H9 (cell line): ENCODE measurements around the gene MFRP. TPM values are rescaled to one million over a fixed set of nuclear protein-coding genes. Genes with fewer than 3 reads are reported as not detected.
A peak's percentile ranks its signal among the peaks of the same experiment; 100 is the strongest.

Experiments
- DNase-seq: peaks from one replicate; pipeline ENCODE4 v3.0.0-alpha.2; 2017
- H2AFZ ChIP-seq: one replicate; pipeline ENCODE4 v1.6.1; 2013; ENCODE audit warnings: mild to moderate bottlenecking, low read length, control low read depth, moderate library complexity
- H2AK5ac ChIP-seq: 2 replicates; pipeline ENCODE4 v1.6.1; 2013; ENCODE audit warnings: low read length, control low read depth, mixed read lengths; ENCODE audit not compliant: insufficient read length
- H2BK120ac ChIP-seq: one replicate; pipeline ENCODE4 v1.6.1; 2013; ENCODE audit warnings: low read depth, mild to moderate bottlenecking, low read length, control low read depth, inconsistent platforms; ENCODE audit not compliant: poor library complexity, severe bottlenecking
- H2BK12ac ChIP-seq: 2 replicates; pipeline ENCODE4 v1.6.1; 2013; ENCODE audit warnings: low read length, control low read depth, mixed read lengths, low read depth; ENCODE audit not compliant: insufficient read length
- H2BK15ac ChIP-seq: 2 replicates; pipeline ENCODE4 v1.6.1; 2013; ENCODE audit warnings: low read depth, low read length, control low read depth
- H2BK20ac ChIP-seq: one replicate; pipeline ENCODE4 v1.6.1; 2013; ENCODE audit warnings: low read depth, mild to moderate bottlenecking, low read length, control low read depth, inconsistent platforms; ENCODE audit not compliant: poor library complexity, severe bottlenecking
- H2BK5ac ChIP-seq: 2 replicates; pipeline ENCODE4 v1.6.1; 2013; ENCODE audit warnings: low read length, control low read depth, mixed read lengths; ENCODE audit not compliant: insufficient read length
- H3K14ac ChIP-seq: 2 replicates; pipeline ENCODE4 v1.6.1; 2013; ENCODE audit warnings: low read length, control low read depth; ENCODE audit not compliant: insufficient read depth
- H3K18ac ChIP-seq: 2 replicates; pipeline ENCODE4 v1.6.1; 2013; ENCODE audit warnings: low read depth, mild to moderate bottlenecking, mixed read lengths, low read length, control low read depth; ENCODE audit not compliant: insufficient read length
- H3K23ac ChIP-seq: 2 replicates; pipeline ENCODE4 v1.6.1; 2013; ENCODE audit warnings: low read length, control low read depth, mixed read lengths, low read depth; ENCODE audit not compliant: insufficient read length
- H3K23me2 ChIP-seq: 2 replicates; pipeline ENCODE4 v1.6.1; 2013; ENCODE audit warnings: low read depth, mild to moderate bottlenecking, mixed read lengths, low read length, control low read depth; ENCODE audit not compliant: insufficient read length, poor library complexity, severe bottlenecking
- H3K27ac ChIP-seq: 2 replicates; pipeline ENCODE4 v1.5.1; 2013; ENCODE audit warnings: low read length, control low read depth, mixed read lengths, low read depth; ENCODE audit not compliant: insufficient read length
- H3K27me3 ChIP-seq: 2 replicates; pipeline ENCODE4 v1.6.1; 2013; ENCODE audit warnings: low read length, control low read depth, inconsistent platforms; ENCODE audit not compliant: insufficient read depth
- H3K4ac ChIP-seq: 2 replicates; pipeline ENCODE4 v1.6.1; 2013; ENCODE audit warnings: low read depth, mild to moderate bottlenecking, control low read depth, inconsistent platforms, low read length, moderate library complexity
- H3K4me1 ChIP-seq: 2 replicates; pipeline ENCODE4 v1.6.1; 2013; ENCODE audit warnings: low read length, control low read depth, inconsistent platforms; ENCODE audit not compliant: insufficient read depth
- H3K4me2 ChIP-seq: 2 replicates; pipeline ENCODE4 v1.6.1; 2013; ENCODE audit warnings: low read length, control low read depth, mixed read lengths; ENCODE audit not compliant: insufficient read length, insufficient read depth
- H3K56ac ChIP-seq: 2 replicates; pipeline ENCODE4 v1.6.1; 2013; ENCODE audit warnings: low read depth, mild to moderate bottlenecking, mixed read lengths, low read length, control low read depth; ENCODE audit not compliant: insufficient read length
- H3K79me1 ChIP-seq: 2 replicates; pipeline ENCODE4 v1.6.1; 2013; ENCODE audit warnings: low read depth, mild to moderate bottlenecking, moderate library complexity, low read length, control low read depth, inconsistent platforms; ENCODE audit not compliant: insufficient read depth, poor library complexity, severe bottlenecking
- H3K79me2 ChIP-seq: 2 replicates; pipeline ENCODE4 v1.6.1; 2013; ENCODE audit warnings: low read length, control low read depth, inconsistent platforms; ENCODE audit not compliant: insufficient read depth
- H3K9ac ChIP-seq: 2 replicates; pipeline ENCODE4 v1.6.1; 2013; ENCODE audit warnings: low read length, control low read depth, mixed read lengths; ENCODE audit not compliant: insufficient read length; ENCODE audit errors: extremely low read depth
- H3K9me3 ChIP-seq: one replicate; pipeline ENCODE4 v1.6.1; 2013; ENCODE audit warnings: low read depth, low read length, inconsistent platforms; ENCODE audit not compliant: control insufficient read depth
- H3T11ph ChIP-seq: one replicate; pipeline ENCODE4 v1.6.1; 2013; ENCODE audit warnings: mild to moderate bottlenecking, low read length, control low read depth, inconsistent platforms
- H4K20me1 ChIP-seq: one replicate; pipeline ENCODE4 v1.6.1; 2013; ENCODE audit not compliant: control insufficient read depth, insufficient read length, insufficient read depth
- H4K5ac ChIP-seq: 2 replicates; pipeline ENCODE4 v1.6.1; 2013; ENCODE audit warnings: low read depth, mild to moderate bottlenecking, mixed read lengths, low read length, control low read depth; ENCODE audit not compliant: insufficient read length
- H4K8ac ChIP-seq: replicated peaks from 2 replicates; pipeline ENCODE4 v1.6.1; 2013; ENCODE audit warnings: low read length, control low read depth, mixed read lengths, low read depth; ENCODE audit not compliant: insufficient read length
- H4K91ac ChIP-seq: 2 replicates; pipeline ENCODE4 v1.6.1; 2013; ENCODE audit warnings: low read depth, mild to moderate bottlenecking, moderate library complexity, mixed read lengths, low read length, control low read depth; ENCODE audit not compliant: insufficient read length
- H3K27ac Mint-ChIP-seq, 3 experiments: 2 replicates in 2 of 3; 3 replicates in 1 of 3; pipeline ENCODE4 v1.8.0; 2020 to 2021; ENCODE audit warnings: mixed read lengths in 3 of 3, mild to moderate bottlenecking in 1 of 3, moderate library complexity in 1 of 3
- H3K27me3 Mint-ChIP-seq: 2 replicates; pipeline ENCODE4 v1.8.0; 2021; ENCODE audit warnings: low read depth, mild to moderate bottlenecking, moderate library complexity, mixed read lengths
- H3K36me3 Mint-ChIP-seq, 3 experiments: 2 replicates in 2 of 3; 3 replicates in 1 of 3; pipeline ENCODE4 v1.8.0; 2020 to 2021; ENCODE audit warnings: low read depth in 3 of 3, mixed read lengths in 3 of 3; ENCODE audit not compliant: insufficient read depth in 1 of 3
- H3K4me1 Mint-ChIP-seq, 2 experiments: 2 replicates each; pipeline ENCODE4 v1.8.0; 2020; ENCODE audit warnings: mixed read lengths in 2 of 2
- H3K4me3 Mint-ChIP-seq, 2 experiments: 2 replicates in 1 of 2; 3 replicates in 1 of 2; pipeline ENCODE4 v1.8.0; 2020 to 2021; ENCODE audit warnings: mild to moderate bottlenecking in 2 of 2, mixed read lengths in 2 of 2, moderate library complexity in 1 of 2
- H3K9me3 Mint-ChIP-seq, 2 experiments: 2 replicates in 1 of 2; 3 replicates in 1 of 2; pipeline ENCODE4 v1.8.0; 2020; ENCODE audit warnings: mild to moderate bottlenecking in 2 of 2, mixed read lengths in 2 of 2, moderate library complexity in 1 of 2
- WGBS: extraction: QIAGEN DNeasy Blood & Tissue Kit; methylation state at CpG from one replicate; pipeline ENCODE4 v1.1.7; 2013; ENCODE audit warnings: missing lambda C conversion rate, low lambda C conversion rate, mixed read lengths; ENCODE audit not compliant: insufficient read length; ENCODE audit errors: extremely low coverage; 5-methylcytosine and 5-hydroxymethylcytosine counted together
- total RNA-seq: library from RNA; stranded (reverse); gene quantifications from 2 replicates; pipeline ENCODE4 v1.2.1, GENCODE V29; 2021
- TF ChIP-seq, protein P1 (sequence below): fragments of 200-600 bp; sonication (generic); conservative IDR thresholded peaks from 3 replicates; pipeline ENCODE4 v1.8.0; 2021; ENCODE audit warnings: antibody characterized with exemption, mild to moderate bottlenecking

Gene MFRP
- total RNA-seq, 1 experiment from 2014 or later = not detected

DNA sequence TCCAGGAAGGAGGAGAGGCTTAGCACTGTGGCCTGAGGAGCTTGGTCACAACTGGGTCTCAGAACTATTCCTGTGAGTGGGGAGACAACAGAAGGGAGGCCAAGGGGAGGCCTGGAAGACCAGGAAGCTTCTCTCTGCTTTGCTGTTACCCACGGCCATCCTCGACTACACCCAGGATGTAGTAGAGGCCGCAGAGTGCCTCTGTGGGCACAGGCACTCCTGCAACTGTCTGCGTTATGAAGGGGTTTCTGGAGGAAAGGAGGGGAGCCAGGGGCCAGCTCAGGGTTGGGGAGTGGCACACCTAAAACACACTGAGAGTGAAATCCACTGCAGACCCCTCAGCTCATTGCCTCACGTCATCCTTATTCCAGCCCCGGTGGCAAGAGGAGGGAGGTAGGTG lies 3.8 kb upstream of the MFRP start:
- no peak overlapping the region for H3K14ac ChIP-seq
- H2BK5ac ChIP-seq = no peak overlapping the region
- no peak overlapping the region for H4K5ac ChIP-seq
- no CpG with 5 or more reads among the region's 6 CpGs for WGBS
- H3K4me1 ChIP-seq = no peaks in the 10 kb centered on the region
- H3K4ac ChIP-seq = no peak overlapping the region
- no peaks in the 10 kb centered on the region for H4K20me1 ChIP-seq
- H3K79me2 ChIP-seq = no peaks in the 10 kb centered on the region
- H4K91ac ChIP-seq = no peak overlapping the region
- no peak overlapping the region for H3T11ph ChIP-seq
- Mint-ChIP-seq H3K9me3 (0 out of 5 replicates have a peak, but pooled peaks cover 0 to 4% of the 10 kb centered on the region in 2 experiments), H3K27ac (peak overlapping the region in 1 of 3 experiments; percentile 6; a peak in 2 of 7 replicates), H3K27me3 (peaks cover 61% of the 10 kb centered on the region), H3K4me3 (no peak overlapping the region), H3K4me1 (peaks cover 11 to 17% of the 10 kb centered on the region in 2 experiments), H3K36me3 (no peaks in the 10 kb centered on the region)
- DNase-seq = peak; percentile 24
- no peaks in the 10 kb centered on the region for H3K23me2 ChIP-seq
- no peak overlapping the region for H3K23ac ChIP-seq
- H3K56ac ChIP-seq = no peak overlapping the region
- H3K9me3 ChIP-seq = no peaks in the 10 kb centered on the region
- no peak overlapping the region for H2BK120ac ChIP-seq
- no peak overlapping the region for H4K8ac ChIP-seq
- H3K27ac ChIP-seq = no peak overlapping the region
- no peak overlapping the region for H2BK15ac ChIP-seq
- H2AFZ ChIP-seq = no peak overlapping the region
- H2BK12ac ChIP-seq = no peak overlapping the region
- no peaks in the 10 kb centered on the region for H3K27me3 ChIP-seq
- H2AK5ac ChIP-seq = no peak overlapping the region
- H2BK20ac ChIP-seq = no peak overlapping the region
- TF ChIP-seq, protein P1, sequence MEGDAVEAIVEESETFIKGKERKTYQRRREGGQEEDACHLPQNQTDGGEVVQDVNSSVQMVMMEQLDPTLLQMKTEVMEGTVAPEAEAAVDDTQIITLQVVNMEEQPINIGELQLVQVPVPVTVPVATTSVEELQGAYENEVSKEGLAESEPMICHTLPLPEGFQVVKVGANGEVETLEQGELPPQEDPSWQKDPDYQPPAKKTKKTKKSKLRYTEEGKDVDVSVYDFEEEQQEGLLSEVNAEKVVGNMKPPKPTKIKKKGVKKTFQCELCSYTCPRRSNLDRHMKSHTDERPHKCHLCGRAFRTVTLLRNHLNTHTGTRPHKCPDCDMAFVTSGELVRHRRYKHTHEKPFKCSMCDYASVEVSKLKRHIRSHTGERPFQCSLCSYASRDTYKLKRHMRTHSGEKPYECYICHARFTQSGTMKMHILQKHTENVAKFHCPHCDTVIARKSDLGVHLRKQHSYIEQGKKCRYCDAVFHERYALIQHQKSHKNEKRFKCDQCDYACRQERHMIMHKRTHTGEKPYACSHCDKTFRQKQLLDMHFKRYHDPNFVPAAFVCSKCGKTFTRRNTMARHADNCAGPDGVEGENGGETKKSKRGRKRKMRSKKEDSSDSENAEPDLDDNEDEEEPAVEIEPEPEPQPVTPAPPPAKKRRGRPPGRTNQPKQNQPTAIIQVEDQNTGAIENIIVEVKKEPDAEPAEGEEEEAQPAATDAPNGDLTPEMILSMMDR = no peak
- no peak overlapping the region for H3K18ac ChIP-seq
- H3K9ac ChIP-seq = no peak overlapping the region
- no peaks in the 10 kb centered on the region for H3K79me1 ChIP-seq
- H3K4me2 ChIP-seq = no peak overlapping the region
